Heart left ventricle (tissue), 13 donors: Measurements from ENCODE around the gene HIVEP2.

Experiments
- CTCF ChIP-seq, 12 donors: fragments of 200-600 bp; sonication (generic) in 4 of 12; IDR thresholded peaks; one replicate each; pipeline versions ENCODE4 v1.5.0 to v1.8.0; 2018 to 2022; ENCODE audit warnings: antibody characterized with exemption in 12 of 12, mild to moderate bottlenecking in 5 of 12
- POLR2A ChIP-seq, 2 donors: fragments of 450-650 bp; IDR thresholded peaks; one replicate each; pipeline ENCODE4 v1.6.1; 2017; ENCODE audit warnings: antibody characterized with exemption in 2 of 2, mild to moderate bottlenecking in 2 of 2, moderate library complexity in 2 of 2
- donor health status: ischemic (EF 13 %, LVEDD 7.1; RV severe dilation, severe dysfunction).
- donor health status: DM: no; HTN: yes; CAD: no.
- donor health status: DM: no; HTN: no; CAD: no.
- donor health status: ischemic (EF 25% LVEDD 6.9; RV normal size, moderate dysfunction).
- donor health status: ischemic (EF 25% LVEDD 5.7; RV mildly dilated, moderate dysfunction).
- donor health status: ischemic (EF 35%, LVEDD 5.7; RV mildly dilated, moderate dysfunction).
- donor health status: nonischemic (EF 11% LVEDD 7.7; RV severe dilation, severe dysfunction).
- donor health status: DM: yes; HTN: yes; CAD: no.
- donor health status: PGD.
- donor health status: ischemic (EF 29% LVEDD 5.4; RV normal size, mild dysfunction).
- donor health status: nonischemic (EF 23%, LVEDD 6.1; RV moderate dilation, normal function).

GRCh38 chr6:142854589-142855488, 90.1 kb downstream of the HIVEP2 start:
- TF ChIP-seq CTCF (IDR thresholded peaks at IDR 0.05) = no peak
- no peak for TF ChIP-seq POLR2A (IDR thresholded peaks at IDR 0.05)
